ENCODE results near the gene ERG. TPM values are rescaled to one million over a fixed set of nuclear protein-coding genes. Genes with fewer than 3 reads are reported as not detected.

Gene ERG
- total and polyA plus RNA-seq, 2 of the 13 experiments (the other 11 are each of a cell fraction or from before 2014, with no cell fraction given): not detected

DNA sequence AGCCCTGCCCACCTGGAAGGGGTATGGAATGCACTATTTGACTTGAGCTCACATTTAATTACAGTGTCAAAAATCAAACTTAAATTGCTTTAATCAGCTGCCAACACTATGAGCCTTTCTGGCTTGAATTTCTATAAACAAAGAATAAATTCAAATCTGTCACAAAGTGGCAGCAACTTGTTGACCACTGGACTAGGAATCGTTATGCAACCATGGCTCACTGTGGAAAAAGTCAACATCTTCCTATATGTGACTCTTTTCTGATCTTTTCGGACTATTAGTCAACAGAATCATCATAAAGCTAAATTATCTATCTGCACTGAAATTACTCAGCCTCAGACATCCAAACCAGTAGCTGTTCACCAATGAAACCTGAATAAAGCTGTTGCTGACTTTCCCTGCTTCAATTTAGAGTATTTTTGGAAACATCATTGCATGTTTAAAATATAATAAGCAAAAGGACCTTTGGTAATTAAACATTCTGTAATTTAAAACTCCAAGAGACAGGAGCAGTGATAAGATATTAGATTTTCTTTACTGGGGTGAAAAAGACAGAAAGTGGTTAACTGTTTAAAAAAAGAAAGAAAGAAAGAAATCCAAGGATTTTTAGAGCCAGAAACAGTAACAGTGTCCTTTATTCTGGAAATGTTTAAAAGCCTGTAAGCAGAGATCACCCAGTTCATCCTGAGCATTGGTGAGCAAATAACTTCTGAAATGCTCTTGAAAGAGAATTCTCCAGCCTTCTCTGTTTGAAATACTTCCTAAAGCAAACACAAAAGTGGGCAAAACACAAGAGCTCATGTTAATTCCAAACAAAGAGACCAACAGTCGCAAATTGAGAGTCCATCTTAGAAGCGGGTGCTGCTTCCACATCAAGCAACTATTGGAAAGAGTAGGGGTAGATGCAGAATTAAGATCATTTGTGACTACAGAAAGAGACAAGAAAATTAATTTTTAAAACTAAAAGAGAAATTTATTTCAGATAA is 26.2 kb upstream of the ERG start (continued):
- TF ChIP-seq KDM6A (CRISPR knock-in tag; IDR thresholded peaks at IDR 0.05; ENCODE audit: low read depth) (peak; percentile 66; the same call in 1 of the 2 replicates), ZSCAN30 (CRISPR knock-in tag; IDR thresholded peaks at IDR 0.05) (no peak), ZNF772 (CRISPR knock-in tag; IDR thresholded peaks at IDR 0.05) (no peak), HDAC1 (CRISPR knock-in tag; IDR thresholded peaks at IDR 0.05) (0 out of 2 replicates have a peak, but pooled peaks have one; percentile 27), ZNF563 (CRISPR knock-in tag; IDR thresholded peaks at IDR 0.05) (no peak), SNRNP70 (IDR thresholded peaks at IDR 0.05; ENCODE audit: low read depth, low read length) (no peak), ZNF282 (IDR thresholded peaks at IDR 0.05; ENCODE audit: partially characterized antibody) (no peak), CAMTA2 (CRISPR knock-in tag; IDR thresholded peaks at IDR 0.05; ENCODE audit: borderline replicate concordance) (no peak), PRMT3 (CRISPR knock-in tag; IDR thresholded peaks at IDR 0.05; ENCODE audit: borderline replicate concordance, low read depth) (no peak)
- TF ChIP-seq, protein P1, sequence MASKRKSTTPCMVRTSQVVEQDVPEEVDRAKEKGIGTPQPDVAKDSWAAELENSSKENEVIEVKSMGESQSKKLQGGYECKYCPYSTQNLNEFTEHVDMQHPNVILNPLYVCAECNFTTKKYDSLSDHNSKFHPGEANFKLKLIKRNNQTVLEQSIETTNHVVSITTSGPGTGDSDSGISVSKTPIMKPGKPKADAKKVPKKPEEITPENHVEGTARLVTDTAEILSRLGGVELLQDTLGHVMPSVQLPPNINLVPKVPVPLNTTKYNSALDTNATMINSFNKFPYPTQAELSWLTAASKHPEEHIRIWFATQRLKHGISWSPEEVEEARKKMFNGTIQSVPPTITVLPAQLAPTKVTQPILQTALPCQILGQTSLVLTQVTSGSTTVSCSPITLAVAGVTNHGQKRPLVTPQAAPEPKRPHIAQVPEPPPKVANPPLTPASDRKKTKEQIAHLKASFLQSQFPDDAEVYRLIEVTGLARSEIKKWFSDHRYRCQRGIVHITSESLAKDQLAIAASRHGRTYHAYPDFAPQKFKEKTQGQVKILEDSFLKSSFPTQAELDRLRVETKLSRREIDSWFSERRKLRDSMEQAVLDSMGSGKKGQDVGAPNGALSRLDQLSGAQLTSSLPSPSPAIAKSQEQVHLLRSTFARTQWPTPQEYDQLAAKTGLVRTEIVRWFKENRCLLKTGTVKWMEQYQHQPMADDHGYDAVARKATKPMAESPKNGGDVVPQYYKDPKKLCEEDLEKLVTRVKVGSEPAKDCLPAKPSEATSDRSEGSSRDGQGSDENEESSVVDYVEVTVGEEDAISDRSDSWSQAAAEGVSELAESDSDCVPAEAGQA (IDR thresholded peaks at IDR 0.05; ENCODE audit: low read depth): no peak
- TF ChIP-seq, protein P1 (CRISPR knock-in tag; IDR thresholded peaks at IDR 0.05; ENCODE audit: borderline replicate concordance): no peak
- TF ChIP-seq, protein P2, sequence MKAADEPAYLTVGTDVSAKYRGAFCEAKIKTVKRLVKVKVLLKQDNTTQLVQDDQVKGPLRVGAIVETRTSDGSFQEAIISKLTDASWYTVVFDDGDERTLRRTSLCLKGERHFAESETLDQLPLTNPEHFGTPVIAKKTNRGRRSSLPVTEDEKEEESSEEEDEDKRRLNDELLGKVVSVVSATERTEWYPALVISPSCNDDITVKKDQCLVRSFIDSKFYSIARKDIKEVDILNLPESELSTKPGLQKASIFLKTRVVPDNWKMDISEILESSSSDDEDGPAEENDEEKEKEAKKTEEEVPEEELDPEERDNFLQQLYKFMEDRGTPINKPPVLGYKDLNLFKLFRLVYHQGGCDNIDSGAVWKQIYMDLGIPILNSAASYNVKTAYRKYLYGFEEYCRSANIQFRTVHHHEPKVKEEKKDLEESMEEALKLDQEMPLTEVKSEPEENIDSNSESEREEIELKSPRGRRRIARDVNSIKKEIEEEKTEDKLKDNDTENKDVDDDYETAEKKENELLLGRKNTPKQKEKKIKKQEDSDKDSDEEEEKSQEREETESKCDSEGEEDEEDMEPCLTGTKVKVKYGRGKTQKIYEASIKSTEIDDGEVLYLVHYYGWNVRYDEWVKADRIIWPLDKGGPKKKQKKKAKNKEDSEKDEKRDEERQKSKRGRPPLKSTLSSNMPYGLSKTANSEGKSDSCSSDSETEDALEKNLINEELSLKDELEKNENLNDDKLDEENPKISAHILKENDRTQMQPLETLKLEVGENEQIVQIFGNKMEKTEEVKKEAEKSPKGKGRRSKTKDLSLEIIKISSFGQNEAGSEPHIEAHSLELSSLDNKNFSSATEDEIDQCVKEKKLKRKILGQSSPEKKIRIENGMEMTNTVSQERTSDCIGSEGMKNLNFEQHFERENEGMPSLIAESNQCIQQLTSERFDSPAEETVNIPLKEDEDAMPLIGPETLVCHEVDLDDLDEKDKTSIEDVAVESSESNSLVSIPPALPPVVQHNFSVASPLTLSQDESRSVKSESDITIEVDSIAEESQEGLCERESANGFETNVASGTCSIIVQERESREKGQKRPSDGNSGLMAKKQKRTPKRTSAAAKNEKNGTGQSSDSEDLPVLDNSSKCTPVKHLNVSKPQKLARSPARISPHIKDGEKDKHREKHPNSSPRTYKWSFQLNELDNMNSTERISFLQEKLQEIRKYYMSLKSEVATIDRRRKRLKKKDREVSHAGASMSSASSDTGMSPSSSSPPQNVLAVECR (CRISPR knock-in tag; IDR thresholded peaks at IDR 0.05; ENCODE audit: borderline replicate concordance): peak; percentile 23; the same call in 1 of the 2 replicates
- TF ChIP-seq, protein P3, sequence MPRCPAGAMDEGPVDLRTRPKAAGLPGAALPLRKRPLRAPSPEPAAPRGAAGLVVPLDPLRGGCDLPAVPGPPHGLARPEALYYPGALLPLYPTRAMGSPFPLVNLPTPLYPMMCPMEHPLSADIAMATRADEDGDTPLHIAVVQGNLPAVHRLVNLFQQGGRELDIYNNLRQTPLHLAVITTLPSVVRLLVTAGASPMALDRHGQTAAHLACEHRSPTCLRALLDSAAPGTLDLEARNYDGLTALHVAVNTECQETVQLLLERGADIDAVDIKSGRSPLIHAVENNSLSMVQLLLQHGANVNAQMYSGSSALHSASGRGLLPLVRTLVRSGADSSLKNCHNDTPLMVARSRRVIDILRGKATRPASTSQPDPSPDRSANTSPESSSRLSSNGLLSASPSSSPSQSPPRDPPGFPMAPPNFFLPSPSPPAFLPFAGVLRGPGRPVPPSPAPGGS (CRISPR knock-in tag; IDR thresholded peaks at IDR 0.05): no peak
- TF ChIP-seq, protein P4, sequence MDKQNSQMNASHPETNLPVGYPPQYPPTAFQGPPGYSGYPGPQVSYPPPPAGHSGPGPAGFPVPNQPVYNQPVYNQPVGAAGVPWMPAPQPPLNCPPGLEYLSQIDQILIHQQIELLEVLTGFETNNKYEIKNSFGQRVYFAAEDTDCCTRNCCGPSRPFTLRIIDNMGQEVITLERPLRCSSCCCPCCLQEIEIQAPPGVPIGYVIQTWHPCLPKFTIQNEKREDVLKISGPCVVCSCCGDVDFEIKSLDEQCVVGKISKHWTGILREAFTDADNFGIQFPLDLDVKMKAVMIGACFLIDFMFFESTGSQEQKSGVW (CRISPR knock-in tag; IDR thresholded peaks at IDR 0.05; ENCODE audit: borderline replicate concordance): no peak
- TF ChIP-seq, protein P5, sequence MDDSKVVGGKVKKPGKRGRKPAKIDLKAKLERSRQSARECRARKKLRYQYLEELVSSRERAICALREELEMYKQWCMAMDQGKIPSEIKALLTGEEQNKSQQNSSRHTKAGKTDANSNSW (CRISPR knock-in tag; IDR thresholded peaks at IDR 0.05; ENCODE audit: borderline replicate concordance): no peak

Data from HepG2 (cell line).